Ammon's horn (tissue), 1 donor: ENCODE measurements around the gene BBLN.
A peak's percentile ranks its signal among the peaks of the same experiment; 100 is the strongest.
"Not testable (repeated sequence)": the region's sequence is repeated elsewhere in the genome, so short reads cannot be mapped to it uniquely, and the experiment has no call there.

Experiments
- DNase-seq: peaks from one replicate; pipeline ENCODE4 v3.0.0-alpha.2; 2016; ENCODE audit warnings: low spot score

Gene BBLN

GRCh38 chr9:128124873-128125579 lies 35.0 kb upstream of the BBLN start:
- peak; percentile 63 for DNase-seq

GRCh38 chr9:128125580-128126354 lies 34.3 kb upstream of the BBLN start:
- no peak for DNase-seq

GRCh38 chr9:128127568-128127989 lies 32.5 kb upstream of the BBLN start, which contains the start of gene PTGES2:
Gene PTGES2, minus strand, starts transcription at chr9:128127729. Its CDS starts 12 bp downstream, at chr9:128127717.
- DNase-seq: peak; percentile 87

DNA sequence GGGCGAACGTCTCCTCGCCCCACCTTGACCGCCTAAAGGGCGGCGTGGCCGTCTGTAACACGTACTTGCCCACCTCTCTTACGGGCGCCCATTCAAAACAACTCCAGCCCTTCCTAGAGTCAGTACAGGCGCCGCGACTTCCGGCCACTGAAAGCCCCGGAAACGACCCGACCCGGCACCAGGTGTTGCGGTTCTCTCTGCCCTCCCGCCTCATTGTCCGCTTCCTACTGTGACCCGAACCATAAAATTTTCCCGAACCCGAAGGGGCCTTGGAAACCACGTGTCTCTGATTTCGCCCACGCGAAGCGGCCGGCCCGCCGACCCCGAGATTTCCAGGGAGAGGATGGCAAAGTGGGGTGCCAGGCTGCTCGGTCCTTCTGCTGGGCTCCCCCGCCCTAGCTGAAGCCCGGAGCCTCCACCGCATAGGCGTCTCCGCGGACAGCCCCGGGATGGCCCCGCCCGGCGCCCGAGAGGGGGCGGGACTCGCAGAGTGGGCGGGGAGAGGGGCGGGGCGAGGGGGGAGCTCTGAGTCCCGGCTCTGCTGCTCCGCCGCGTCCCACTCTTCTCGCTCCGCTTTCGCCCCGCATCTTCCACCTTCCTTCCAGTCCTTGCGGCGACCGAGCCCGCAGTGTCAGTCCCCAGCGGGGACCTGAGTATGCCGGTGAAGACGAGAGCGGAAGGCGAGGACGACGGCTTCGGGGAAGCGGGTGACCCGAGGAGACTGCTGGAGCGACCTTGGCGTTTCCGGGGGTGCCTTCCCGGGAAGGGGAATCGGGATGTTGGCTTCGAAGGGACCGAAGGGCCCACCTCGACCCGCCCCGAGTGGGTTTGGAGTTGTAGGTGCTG lies 31.9 kb upstream of the BBLN start:
- peak; percentile 91 for DNase-seq

DNA sequence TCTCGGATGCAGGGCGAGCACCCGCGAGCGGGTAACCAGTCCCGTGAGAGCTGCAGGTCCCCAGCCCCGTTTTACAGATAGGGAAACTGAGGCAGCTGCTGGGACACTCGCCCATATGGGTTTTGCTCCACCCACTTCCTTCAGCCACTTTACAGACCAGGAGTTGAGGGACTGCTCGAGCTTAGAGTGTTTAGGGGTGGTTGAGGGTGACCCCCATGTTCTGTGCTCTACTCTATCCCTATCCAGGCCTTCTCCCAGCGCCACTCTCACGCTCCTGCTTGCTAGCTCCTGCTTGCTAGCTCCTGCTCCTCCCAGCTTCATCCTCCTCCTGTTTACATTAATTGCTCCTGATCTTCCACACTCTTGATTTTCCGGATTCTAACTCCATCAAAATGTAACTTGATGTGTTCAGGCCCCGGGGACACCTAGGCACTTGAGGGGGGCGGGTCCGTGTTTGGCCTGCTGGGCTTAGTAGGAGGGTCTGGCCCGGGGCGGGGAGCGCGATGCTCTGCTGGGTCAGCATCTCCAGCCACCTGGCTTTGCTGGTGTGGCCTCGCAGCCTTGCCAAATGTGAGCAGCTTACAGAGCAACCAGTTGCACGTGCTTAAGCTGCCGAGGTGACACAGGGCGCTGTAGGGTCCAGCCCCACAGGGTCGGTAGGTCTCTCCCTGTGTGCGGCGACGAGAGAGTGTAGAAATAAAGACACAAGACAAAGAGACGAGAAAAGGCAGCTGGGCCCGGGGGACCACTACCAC lies 31.1 kb upstream of the BBLN start:
- no peak for DNase-seq

DNA sequence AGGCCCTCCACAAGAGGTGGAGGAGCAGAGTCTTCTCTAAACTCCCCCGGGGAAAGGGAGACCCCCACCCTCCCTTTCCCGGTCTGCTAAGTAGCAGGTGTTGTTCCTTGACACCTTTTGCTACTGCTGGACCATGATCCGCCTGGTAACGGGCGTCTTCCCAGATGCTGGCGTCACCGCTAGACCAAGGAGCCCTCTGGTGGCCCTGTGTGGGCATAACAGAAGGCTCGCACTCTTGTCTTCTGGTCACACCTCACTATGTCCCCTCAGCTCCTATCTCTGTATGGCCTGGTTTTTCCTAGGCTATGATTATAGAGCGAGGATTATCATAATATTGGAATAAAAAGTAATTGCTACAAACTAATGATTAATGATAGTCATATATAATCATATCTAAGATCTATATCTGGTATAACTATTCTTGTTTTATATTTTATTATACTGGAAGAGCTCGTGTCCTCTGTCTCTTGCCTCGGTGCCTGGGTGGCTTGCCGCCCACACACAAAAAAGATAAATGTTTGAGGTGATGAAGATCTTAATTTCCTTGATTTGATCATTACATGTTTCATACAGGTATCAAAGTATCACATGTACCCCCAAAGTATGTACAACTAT lies 30.0 kb upstream of the BBLN start:
- not testable (repeated sequence) for DNase-seq

DNA sequence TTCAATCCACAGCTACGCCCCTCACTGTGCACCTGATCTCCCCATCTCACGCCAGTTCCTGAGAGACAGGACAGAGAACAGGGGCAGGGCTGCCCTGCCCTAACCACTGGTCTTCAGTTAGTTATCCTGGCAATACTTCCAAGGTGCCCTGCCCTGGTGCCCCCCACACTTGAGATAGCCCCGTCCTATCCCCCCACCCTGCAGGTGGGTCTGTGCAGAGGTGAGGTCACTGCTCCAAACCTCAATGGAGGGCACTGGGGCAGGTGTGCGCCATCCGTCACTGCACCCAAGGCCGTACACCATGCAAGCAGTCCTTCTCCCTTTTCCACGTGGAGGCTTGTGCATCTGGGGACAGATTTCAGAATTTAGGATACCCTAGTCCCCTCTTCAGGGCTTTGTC lies 29.4 kb upstream of the BBLN start:
- not testable (repeated sequence) for DNase-seq

- not testable (repeated sequence) for DNase-seq
These were observed 28.7 kb upstream of the BBLN start for GRCh38 chr9:128131346-128131745.

- DNase-seq: not testable (repeated sequence)
These were observed 27.9 kb upstream of the BBLN start for GRCh38 chr9:128132139-128132538.

GRCh38 chr9:128135561-128135960 lies 24.5 kb upstream of the BBLN start:
- DNase-seq: not testable (repeated sequence)

- DNase-seq: no peak
These were observed 23.0 kb upstream of the BBLN start for GRCh38 chr9:128136816-128137793.

DNA sequence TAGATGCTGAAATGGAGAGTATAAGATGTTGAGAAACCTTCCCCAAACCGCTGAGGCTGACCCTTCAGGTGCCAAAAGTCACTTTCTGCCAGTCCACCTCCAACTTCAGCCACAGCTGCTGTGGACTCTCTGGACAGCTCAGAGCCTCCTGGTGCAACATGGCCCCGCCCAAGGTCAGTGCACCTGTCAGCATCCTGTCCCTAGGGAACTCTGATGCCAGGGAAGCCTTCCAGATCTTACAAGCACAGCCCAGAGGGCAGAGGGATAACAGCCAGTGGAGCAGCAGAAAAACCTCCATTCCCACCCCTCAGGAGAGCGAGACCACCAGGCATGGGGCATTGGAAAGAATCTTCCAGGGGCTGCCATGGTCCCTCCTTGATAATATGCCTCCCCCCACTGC lies 22.1 kb upstream of the BBLN start:
- DNase-seq: no peak

DNA sequence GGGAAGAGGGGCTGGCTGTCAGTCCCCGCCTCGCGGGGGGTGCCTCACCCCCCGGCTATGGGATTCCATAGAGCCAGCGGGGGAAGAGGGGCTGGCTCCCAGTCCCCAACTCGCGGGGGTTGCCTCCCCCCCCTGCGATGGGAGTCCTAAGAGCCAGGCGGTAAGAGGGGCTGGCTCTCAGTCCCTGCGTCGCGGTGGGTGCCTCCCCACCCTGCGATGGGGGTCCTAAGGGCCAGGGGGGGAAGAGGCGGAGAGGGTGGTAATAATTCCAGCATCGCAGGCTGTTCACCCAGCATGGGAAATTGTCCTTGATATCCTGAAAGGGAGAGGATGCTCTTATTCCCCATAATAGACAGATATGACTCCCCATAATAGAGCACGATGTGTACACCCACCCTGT lies 20.4 kb upstream of the BBLN start:
- no peak for DNase-seq

- no peak for DNase-seq
These were observed 18.5 kb upstream of the BBLN start for GRCh38 chr9:128141604-128142003.

DNA sequence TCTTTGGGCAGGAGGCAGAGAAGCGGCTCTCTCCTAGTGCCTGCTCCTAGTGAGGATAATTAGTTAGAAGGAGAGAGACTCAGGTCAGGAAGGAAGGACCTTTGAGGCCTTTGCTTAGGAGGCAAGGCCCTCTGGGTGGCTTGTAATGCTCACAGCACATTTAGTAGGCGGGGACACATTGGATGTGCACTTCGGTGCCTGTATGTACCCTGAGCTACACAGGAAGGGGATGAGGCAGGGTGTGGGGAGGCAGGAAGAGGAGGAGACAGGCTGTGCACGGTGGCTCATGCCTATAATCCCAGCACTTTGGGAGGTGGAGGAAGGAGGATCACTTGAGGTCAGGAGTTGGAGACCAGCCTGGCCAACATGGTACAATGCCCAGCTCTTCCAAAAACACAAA lies 18.0 kb upstream of the BBLN start:
- no peak for DNase-seq

DNA sequence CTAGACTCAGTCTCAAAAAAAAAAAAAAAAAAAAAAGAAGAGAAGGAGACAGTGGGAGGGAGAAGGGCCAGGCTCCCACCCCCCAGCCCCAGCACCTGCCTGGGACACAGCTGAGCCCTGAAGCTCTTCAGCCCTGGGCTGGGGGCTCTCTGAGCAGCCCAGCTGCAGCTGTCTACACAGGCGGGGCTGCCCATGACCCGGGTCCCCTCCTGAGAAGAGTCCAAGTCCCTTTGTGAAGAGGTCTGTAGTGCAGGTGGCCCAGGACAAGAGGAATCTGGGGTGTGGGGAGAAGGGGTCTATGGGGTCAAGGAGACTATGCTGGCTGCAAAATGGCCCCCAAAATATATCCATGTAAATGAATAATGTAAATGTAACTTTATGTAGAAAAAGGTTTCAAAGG lies 17.5 kb upstream of the BBLN start:
- no peak for DNase-seq

DNA sequence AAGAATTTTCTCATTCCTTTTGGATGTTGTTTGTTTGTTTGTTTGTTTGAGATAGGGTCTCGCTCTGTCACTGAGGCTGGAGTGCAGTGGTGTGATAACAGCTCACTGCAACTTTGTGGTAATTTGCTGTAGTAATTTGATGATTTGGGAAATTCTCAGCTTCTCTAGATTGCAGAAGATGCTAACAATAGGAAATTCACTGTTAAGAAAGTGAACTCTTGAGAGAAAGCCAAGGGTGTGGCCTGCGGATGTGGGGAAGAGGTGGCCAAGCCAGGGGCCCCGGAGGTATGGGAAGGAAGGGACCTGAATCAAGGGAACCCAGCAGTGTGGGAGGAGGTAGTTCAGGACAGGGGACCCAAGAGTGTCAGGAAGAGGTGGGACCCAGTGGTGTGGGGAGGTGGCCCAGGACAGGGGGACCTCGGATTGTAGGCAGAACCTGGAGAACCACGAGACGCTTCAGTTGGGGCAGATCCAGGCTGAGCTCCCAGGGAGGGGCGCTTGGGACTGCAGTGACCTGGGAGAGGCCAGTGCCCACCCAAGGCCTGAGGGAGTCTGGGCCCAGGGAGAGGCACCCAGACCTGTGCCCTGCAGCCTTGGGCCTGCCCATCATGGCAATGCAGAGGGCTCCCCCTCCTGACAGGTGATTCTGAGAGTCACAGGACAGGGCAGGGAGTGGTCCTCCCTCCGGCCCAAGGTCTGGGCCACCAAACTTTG lies 16.4 kb upstream of the BBLN start:
- no peak for DNase-seq

GRCh38 chr9:128144239-128145181 lies 15.6 kb upstream of the BBLN start:
- DNase-seq: no peak
